Measurements from ENCODE around the gene MRPL58. TPM values are rescaled to one million over a fixed set of nuclear protein-coding genes. Genes with fewer than 3 reads are reported as not detected.
"Not testable (repeated sequence)": the region's sequence is repeated elsewhere in the genome, so short reads cannot be mapped to it uniquely, and the experiment has no call there.

The MRPL58 gene
- polyA plus RNA-seq, 1 experiment: 53.7 TPM

- TF ChIP-seq CTCF (IDR thresholded peaks at IDR 0.05; ENCODE audit: low read depth, low read length): no peak
- H3K27me3 ChIP-seq (ENCODE audit: control insufficient read depth, insufficient read depth, low read length): no peaks in the 10 kb centered on the region
- H3K27ac ChIP-seq (ENCODE audit: low read depth, low read length): no peak overlapping the region
- no peaks in the 10 kb centered on the region for H3K9me3 ChIP-seq (ENCODE audit: control insufficient read depth, insufficient read depth, low read length)
- no peak for DNase-seq (ENCODE audit: low read depth, low spot score)
- ChIA-PET POLR2A (no interaction called here), CTCF (no interaction called here)
- no peak overlapping the region for H3K4me3 ChIP-seq (ENCODE audit: low read depth, low read length)
Measured at GRCh38 chr17:75003070-75003956, 9.2 kb upstream of the MRPL58 start.

GRCh38 chr17:75003957-75004355 is 8.5 kb upstream of the MRPL58 start:
- Histone ChIP-seq H3K9me3 (ENCODE audit: control insufficient read depth, insufficient read depth, low read length) (no peaks in the 10 kb centered on the region), H3K4me3 (ENCODE audit: low read depth, low read length) (no peak overlapping the region), H3K27ac (ENCODE audit: low read depth, low read length) (no peak overlapping the region), H3K27me3 (ENCODE audit: control insufficient read depth, insufficient read depth, low read length) (no peaks in the 10 kb centered on the region)
- no peak for TF ChIP-seq CTCF (IDR thresholded peaks at IDR 0.05; ENCODE audit: low read depth, low read length)
- POLR2A ChIA-PET: no interaction called here
- CTCF ChIA-PET: interaction anchor here (0.6 kb wide), 1 partner anchor 1668 kb away, joined by 4 read pairs; no protein-coding TSS in a partner anchor
- DNase-seq (ENCODE audit: low read depth, low spot score): no peak

GRCh38 chr17:75004371-75004770 is 8.1 kb upstream of the MRPL58 start:
- TF ChIP-seq CTCF (IDR thresholded peaks at IDR 0.05; ENCODE audit: low read depth, low read length): no peak
- no peak for DNase-seq (ENCODE audit: low read depth, low spot score)
- Histone ChIP-seq H3K4me3 (ENCODE audit: low read depth, low read length) (no peak overlapping the region), H3K9me3 (ENCODE audit: control insufficient read depth, insufficient read depth, low read length) (no peaks in the 10 kb centered on the region), H3K27me3 (ENCODE audit: control insufficient read depth, insufficient read depth, low read length) (no peaks in the 10 kb centered on the region), H3K27ac (ENCODE audit: low read depth, low read length) (no peak overlapping the region)
- POLR2A ChIA-PET: no interaction called here
- CTCF ChIA-PET: interaction anchor here (0.6 kb wide), 1 partner anchor 1668 kb away, joined by 4 read pairs; no protein-coding TSS in a partner anchor

GRCh38 chr17:75005291-75005690 is 7.2 kb upstream of the MRPL58 start:
- Histone ChIP-seq H3K27me3 (ENCODE audit: control insufficient read depth, insufficient read depth, low read length) (no peaks in the 10 kb centered on the region), H3K27ac (ENCODE audit: low read depth, low read length) (peak overlapping the region; percentile 11), H3K9me3 (ENCODE audit: control insufficient read depth, insufficient read depth, low read length) (no peaks in the 10 kb centered on the region), H3K4me3 (ENCODE audit: low read depth, low read length) (no peak overlapping the region)
- ChIA-PET CTCF (no interaction called here), POLR2A (no interaction called here)
- DNase-seq (ENCODE audit: low read depth, low spot score): no peak
- no peak for TF ChIP-seq CTCF (IDR thresholded peaks at IDR 0.05; ENCODE audit: low read depth, low read length)

- DNase-seq (ENCODE audit: low read depth, low spot score); POLR2A ChIA-PET; H3K4me3 ChIP-seq (ENCODE audit: low read depth, low read length); H3K27ac ChIP-seq (ENCODE audit: low read depth, low read length); CTCF ChIA-PET; H3K9me3 ChIP-seq (ENCODE audit: control insufficient read depth, insufficient read depth, low read length); H3K27me3 ChIP-seq (ENCODE audit: control insufficient read depth, insufficient read depth, low read length): not testable (repeated sequence)
Measured at GRCh38 chr17:75006084-75006483, 6.4 kb upstream of the MRPL58 start.

Data from AG04450 (cell line).